Rectal smooth muscle tissue (tissue), 1 donor: Measurements from ENCODE around the gene LAMA2.

ENCODE experiments used
- H3K27ac ChIP-seq: one replicate; pipeline ENCODE4 v1.7.0; 2013; ENCODE audit warnings: low read depth, low read length, inconsistent platforms
- H3K27me3 ChIP-seq: one replicate; pipeline ENCODE4 v1.7.0; 2013; ENCODE audit warnings: low read length; ENCODE audit not compliant: control insufficient read depth, insufficient read depth
- H3K36me3 ChIP-seq: one replicate; pipeline ENCODE4 v1.7.0; 2013; ENCODE audit warnings: low read length; ENCODE audit not compliant: control insufficient read depth, insufficient read depth
- H3K4me1 ChIP-seq: one replicate; pipeline ENCODE4 v1.7.0; 2013; ENCODE audit warnings: low read length; ENCODE audit not compliant: control insufficient read depth, insufficient read depth
- H3K4me3 ChIP-seq: one replicate; pipeline ENCODE4 v1.7.0; 2013; ENCODE audit warnings: low read length
- H3K9ac ChIP-seq: one replicate; pipeline ENCODE4 v1.7.0; 2013; ENCODE audit warnings: low read length

The LAMA2 gene

GRCh38 chr6:129233458-129234134 is 350.7 kb downstream of the LAMA2 start:
- Histone ChIP-seq H3K27ac (no peak overlapping the region), H3K36me3 (no peaks in the 10 kb centered on the region), H3K4me3 (no peak overlapping the region), H3K4me1 (no peaks in the 10 kb centered on the region), H3K27me3 (no peaks in the 10 kb centered on the region), H3K9ac (no peak overlapping the region)

- no peak overlapping the region for H3K27ac ChIP-seq
- H3K9ac ChIP-seq: no peak overlapping the region
- no peaks in the 10 kb centered on the region for H3K4me1 ChIP-seq
- no peak overlapping the region for H3K4me3 ChIP-seq
- H3K27me3 ChIP-seq: no peaks in the 10 kb centered on the region
- H3K36me3 ChIP-seq: no peaks in the 10 kb centered on the region
These were observed 352.4 kb downstream of the LAMA2 start for GRCh38 chr6:129235167-129236000.

GRCh38 chr6:129236001-129236517 is 353.1 kb downstream of the LAMA2 start:
- Histone ChIP-seq H3K27me3 (no peaks in the 10 kb centered on the region), H3K27ac (no peak overlapping the region), H3K4me3 (no peak overlapping the region), H3K9ac (no peak overlapping the region), H3K36me3 (no peaks in the 10 kb centered on the region), H3K4me1 (no peaks in the 10 kb centered on the region)

GRCh38 chr6:129238991-129239390 is 356.1 kb downstream of the LAMA2 start:
- Histone ChIP-seq H3K4me3 (no peak overlapping the region), H3K4me1 (no peaks in the 10 kb centered on the region), H3K36me3 (no peaks in the 10 kb centered on the region), H3K9ac (no peak overlapping the region), H3K27me3 (no peaks in the 10 kb centered on the region), H3K27ac (no peak overlapping the region)

GRCh38 chr6:129239825-129240491 is 357.0 kb downstream of the LAMA2 start:
- H3K4me1 ChIP-seq: no peaks in the 10 kb centered on the region
- no peak overlapping the region for H3K4me3 ChIP-seq
- H3K36me3 ChIP-seq: no peaks in the 10 kb centered on the region
- no peaks in the 10 kb centered on the region for H3K27me3 ChIP-seq
- H3K9ac ChIP-seq: no peak overlapping the region
- H3K27ac ChIP-seq: no peak overlapping the region

- Histone ChIP-seq H3K27ac (no peak overlapping the region), H3K9ac (no peak overlapping the region), H3K4me1 (no peaks in the 10 kb centered on the region)
These were observed 357.5 kb downstream of the LAMA2 start for GRCh38 chr6:129240492-129240853.

GRCh38 chr6:129242546-129242945 is 359.6 kb downstream of the LAMA2 start:
- no peaks in the 10 kb centered on the region for H3K4me1 ChIP-seq
- H3K4me3 ChIP-seq: no peak overlapping the region
- H3K36me3 ChIP-seq: no peaks in the 10 kb centered on the region
- H3K9ac ChIP-seq: no peak overlapping the region
- no peak overlapping the region for H3K27ac ChIP-seq
- H3K27me3 ChIP-seq: no peaks in the 10 kb centered on the region

More at GRCh38 chr6:129240492-129240853, 357.5 kb downstream of the LAMA2 start:
- Histone ChIP-seq H3K4me3 (no peak overlapping the region), H3K36me3 (no peaks in the 10 kb centered on the region), H3K27me3 (no peaks in the 10 kb centered on the region)

GRCh38 chr6:129243377-129243776 is 360.4 kb downstream of the LAMA2 start:
- Histone ChIP-seq H3K4me1 (no peaks in the 10 kb centered on the region), H3K27ac (no peak overlapping the region), H3K36me3 (no peaks in the 10 kb centered on the region), H3K27me3 (no peaks in the 10 kb centered on the region), H3K4me3 (no peak overlapping the region), H3K9ac (no peak overlapping the region)

- Histone ChIP-seq H3K4me3 (no peak overlapping the region), H3K36me3 (no peaks in the 10 kb centered on the region), H3K9ac (no peak overlapping the region), H3K4me1 (no peaks in the 10 kb centered on the region), H3K27me3 (no peaks in the 10 kb centered on the region), H3K27ac (no peak overlapping the region)
These were observed 366.0 kb downstream of the LAMA2 start for GRCh38 chr6:129248946-129249345.

GRCh38 chr6:129251669-129252376 is 368.9 kb downstream of the LAMA2 start:
- Histone ChIP-seq H3K4me3 (no peak overlapping the region), H3K9ac (no peak overlapping the region), H3K4me1 (no peaks in the 10 kb centered on the region), H3K27me3 (no peaks in the 10 kb centered on the region), H3K36me3 (no peaks in the 10 kb centered on the region), H3K27ac (no peak overlapping the region)

GRCh38 chr6:129252377-129253071 is 369.6 kb downstream of the LAMA2 start:
- Histone ChIP-seq H3K4me1 (no peaks in the 10 kb centered on the region), H3K36me3 (no peaks in the 10 kb centered on the region), H3K4me3 (no peak overlapping the region), H3K9ac (no peak overlapping the region), H3K27me3 (no peaks in the 10 kb centered on the region), H3K27ac (no peak overlapping the region)
